GM23248 (cell line): ENCODE results near the gene TEN1. TPM values are rescaled to one million over a fixed set of nuclear protein-coding genes. Genes with fewer than 3 reads are reported as not detected.
A peak's percentile ranks its signal among the peaks of the same experiment; 100 is the strongest.
"Not testable (repeated sequence)": the region's sequence is repeated elsewhere in the genome, so short reads cannot be mapped to it uniquely, and the experiment has no call there.

ENCODE experiments used
- DNase-seq: peaks from one replicate; pipeline ENCODE4 v3.0.0-alpha.2; 2015
- H2AFZ ChIP-seq: fragments of 200-600 bp; sonication (generic); 2 replicates; pipeline ENCODE4 v1.6.1; 2016; ENCODE audit warnings: antibody characterized with exemption
- H3F3A ChIP-seq: fragments of 200-600 bp; sonication (generic); 2 replicates; pipeline ENCODE4 v1.6.1; 2016; ENCODE audit warnings: mild to moderate bottlenecking, antibody characterized with exemption, mixed run types; ENCODE audit not compliant: insufficient read depth
- H3K27ac ChIP-seq: fragments of 200-600 bp; sonication (generic); 2 replicates; pipeline ENCODE4 v1.5.1; 2016; ENCODE audit warnings: mild to moderate bottlenecking
- H3K27me3 ChIP-seq: fragments of 200-600 bp; sonication (generic); replicated peaks from 2 replicates; pipeline ENCODE4 v1.6.1; 2016; ENCODE audit warnings: mild to moderate bottlenecking; ENCODE audit not compliant: insufficient read depth
- H3K36me3 ChIP-seq: fragments of 200-600 bp; sonication (generic); 2 replicates; pipeline ENCODE4 v1.6.1; 2016; ENCODE audit warnings: low read depth, mild to moderate bottlenecking
- H3K4me1 ChIP-seq: fragments of 200-600 bp; sonication (generic); 2 replicates; pipeline ENCODE4 v1.6.1; 2016; ENCODE audit warnings: mild to moderate bottlenecking; ENCODE audit not compliant: insufficient read depth
- H3K4me2 ChIP-seq: fragments of 200-600 bp; sonication (generic); one replicate; pipeline ENCODE4 v1.6.1; 2016; ENCODE audit warnings: mild to moderate bottlenecking; ENCODE audit not compliant: unreplicated experiment
- H3K4me3 ChIP-seq: fragments of 200-600 bp; sonication (generic); 2 replicates; pipeline ENCODE4 v1.5.1; 2016; ENCODE audit warnings: mild to moderate bottlenecking
- H3K79me2 ChIP-seq: fragments of 200-600 bp; sonication (generic); 2 replicates; pipeline ENCODE4 v1.6.1; 2016; ENCODE audit warnings: mild to moderate bottlenecking; ENCODE audit not compliant: insufficient read depth
- H3K9ac ChIP-seq: fragments of 200-600 bp; sonication (generic); 2 replicates; pipeline ENCODE4 v1.6.1; 2016; ENCODE audit warnings: mild to moderate bottlenecking
- H3K9me2 ChIP-seq: fragments of 200-600 bp; sonication (generic); 2 replicates; pipeline ENCODE4 v1.6.1; 2016; ENCODE audit warnings: mixed run types, mild to moderate bottlenecking, moderate library complexity; ENCODE audit not compliant: insufficient read depth
- H3K9me3 ChIP-seq: fragments of 200-600 bp; sonication (generic); one replicate; pipeline ENCODE4 v1.6.1; 2017; ENCODE audit warnings: low read depth
- H4K20me1 ChIP-seq: fragments of 200-600 bp; sonication (generic); 2 replicates; pipeline ENCODE4 v1.6.0; 2016; ENCODE audit not compliant: insufficient read depth
- EZH2 ChIP-seq: fragments of 200-600 bp; sonication (generic); IDR thresholded peaks from 2 replicates; pipeline ENCODE4 v1.6.1; 2018; ENCODE audit warnings: antibody characterized with exemption, mild to moderate bottlenecking; ENCODE audit not compliant: insufficient read depth, poor library complexity, severe bottlenecking
- EZH2phosphoT487 ChIP-seq: fragments of 200-600 bp; sonication (generic); IDR thresholded peaks from 2 replicates; pipeline ENCODE4 v1.6.1; 2018; ENCODE audit warnings: antibody characterized with exemption, moderate library complexity, mild to moderate bottlenecking, low read depth; ENCODE audit not compliant: insufficient read depth
- WGBS, 2 experiments: methylation state at CpG; one replicate each; pipeline ENCODE4 v1.1.6; 2015 to 2017; ENCODE audit warnings: low lambda C conversion rate in 2 of 2, low coverage in 1 of 2; ENCODE audit errors: missing lambda C conversion rate in 2 of 2; 5-methylcytosine and 5-hydroxymethylcytosine counted together
- in situ Hi-C: fragments of 300-500 bp; cut with MboI; formaldehyde crosslinking; loops from 2 replicates; pipeline ENCODE4 v1.15.0; 2020
- polyA plus RNA-seq: library from polyadenylated mRNA; unstranded; fragments of >200 nt; fragmentation: Nextera tagmentation; extraction: Ambion mirVana; gene quantifications from 2 replicates; pipeline ENCODE4 v1.2.1, GENCODE V29; 2016
- total RNA-seq: library from RNA; depleted of rRNA; stranded (reverse); fragments of >200 nt; shearing (Covaris generic); gene quantifications from 2 replicates; pipeline ENCODE4 v1.2.3, GENCODE V29; 2014

TEN1 gene
- total and polyA plus RNA-seq, 2 experiments from 2014 or later: 19.5 to 21.2 TPM

GRCh38 chr17:75970011-75970523 is 9.0 kb upstream of the TEN1 start:
- H3F3A ChIP-seq: peaks cover 12% of the 10 kb centered on the region
- in situ Hi-C loops: no loop called here

GRCh38 chr17:75970626-75971025 is 8.4 kb upstream of the TEN1 start:
- no peak for TF ChIP-seq EZH2phosphoT487
- no peak for TF ChIP-seq EZH2
- peaks cover 5% of the 10 kb centered on the region; the same call in 1 of the 2 replicates for H3K36me3 ChIP-seq
- WGBS, 2 experiments: 67 to 68% methylated on average over 7 of the region's 7 CpGs
- no peaks in the 10 kb centered on the region for H3K9me2 ChIP-seq
- H3F3A ChIP-seq: peaks cover 12% of the 10 kb centered on the region
- peaks cover 89% of the 10 kb centered on the region for H3K79me2 ChIP-seq
- H3K4me3 ChIP-seq: no peak overlapping the region
- H3K9me3 ChIP-seq: no peaks in the 10 kb centered on the region
- no peak overlapping the region for H3K27ac ChIP-seq
- no peak overlapping the region for H3K9ac ChIP-seq
- no peaks in the 10 kb centered on the region for H3K27me3 ChIP-seq
- DNase-seq: no peak
- H2AFZ ChIP-seq: no peak overlapping the region
- in situ Hi-C loops: no loop called here
- H4K20me1 ChIP-seq: no peaks in the 10 kb centered on the region
- H3K4me1 ChIP-seq: peaks cover 10% of the 10 kb centered on the region; the same call in 1 of the 2 replicates
- H3K4me2 ChIP-seq: no peak overlapping the region

More at GRCh38 chr17:75970011-75970523, 9.0 kb upstream of the TEN1 start:
- TF ChIP-seq EZH2: no peak
- TF ChIP-seq EZH2phosphoT487: no peak
- Histone ChIP-seq H3K9ac (no peak overlapping the region), H3K4me1 (peaks cover 7% of the 10 kb centered on the region; the same call in 1 of the 2 replicates), H3K4me2 (no peak overlapping the region), H4K20me1 (no peaks in the 10 kb centered on the region), H3K27ac (no peak overlapping the region), H3K79me2 (peaks cover 89% of the 10 kb centered on the region), H2AFZ (no peak overlapping the region), H3K9me2 (no peaks in the 10 kb centered on the region), H3K9me3 (no peaks in the 10 kb centered on the region), H3K4me3 (no peak overlapping the region), H3K27me3 (no peaks in the 10 kb centered on the region), H3K36me3 (peaks cover 5% of the 10 kb centered on the region; the same call in 1 of the 2 replicates)
- WGBS, 2 experiments: 38 to 42% methylated on average over 4 of the region's 4 CpGs
- peak; percentile 52 for DNase-seq

GRCh38 chr17:75975187-75975586 is 3.9 kb upstream of the TEN1 start:
- peaks cover 21% of the 10 kb centered on the region for H3K4me1 ChIP-seq
- DNase-seq, H3K27me3 ChIP-seq, H3K9me2 ChIP-seq, H4K20me1 ChIP-seq, H3K27ac ChIP-seq, H3K9ac ChIP-seq, H2AFZ ChIP-seq, H3K9me3 ChIP-seq, H3K36me3 ChIP-seq, in situ Hi-C loops: not testable (repeated sequence)
- H3F3A ChIP-seq: peaks cover 11% of the 10 kb centered on the region
- peak overlapping the region; percentile 51; the same call in 1 of the 2 replicates for H3K4me3 ChIP-seq
- peaks cover 84% of the 10 kb centered on the region for H3K79me2 ChIP-seq
- 94 to 97% methylated on average over 6 of the region's 6 CpGs for WGBS, 2 experiments
- H3K4me2 ChIP-seq: peak overlapping the region; percentile 77

- Histone ChIP-seq H3K4me2 (peak overlapping the region; percentile 77), H3K9ac (peak overlapping the region; percentile 47), H3K4me3 (peak overlapping the region; percentile 51), H3K36me3 (no peaks in the 10 kb centered on the region), H3K4me1 (peaks cover 23% of the 10 kb centered on the region), H2AFZ (no peak overlapping the region), H3K9me2 (no peaks in the 10 kb centered on the region), H3K27me3 (no peaks in the 10 kb centered on the region), H3F3A (peaks cover 11% of the 10 kb centered on the region), H3K9me3 (no peaks in the 10 kb centered on the region), H4K20me1 (no peaks in the 10 kb centered on the region), H3K27ac (peak overlapping the region; percentile 15; the same call in 1 of the 2 replicates), H3K79me2 (peaks cover 83% of the 10 kb centered on the region)
- TF ChIP-seq EZH2phosphoT487 (no peak), EZH2 (no peak)
- in situ Hi-C loops: no loop called here
- 9 to 11% methylated on average over 5 of the region's 5 CpGs for WGBS, 2 experiments
- DNase-seq: peak; percentile 30
These were observed 3.3 kb upstream of the TEN1 start for GRCh38 chr17:75975757-75976174.
